Pulmonary artery endothelial cell (primary cell): ENCODE measurements around the gene AKR1B15. TPM values are rescaled to one million over a fixed set of nuclear protein-coding genes. Genes with fewer than 3 reads are reported as not detected.
"Not testable (repeated sequence)": the region's sequence is repeated elsewhere in the genome, so short reads cannot be mapped to it uniquely, and the experiment has no call there.

Source experiments
- DNase-seq: peaks from one replicate; pipeline ENCODE4 v3.0.0-alpha.2; 2011; ENCODE audit warnings: low read depth, low spot score
- total RNA-seq: library from RNA; depleted of rRNA; stranded (reverse); fragments of >200 nt; gene quantifications from 2 replicates; pipeline ENCODE4 v1.2.3, GENCODE V29; 2014

The AKR1B15 gene
- not detected in 2 replicates for total RNA-seq

- no peak for DNase-seq
Measured at GRCh38 chr7:134548877-134549276, at the start of gene AKR1B15. Gene AKR1B15, plus strand, starts transcription at chr7:134549110. Its CDS starts 15,510 bp downstream, at chr7:134564620.

- no peak for DNase-seq
Measured at GRCh38 chr7:134500406-134500805, 48.5 kb upstream of the AKR1B15 start.

GRCh38 chr7:134500982-134501381 lies 47.9 kb upstream of the AKR1B15 start:
- no peak for DNase-seq

GRCh38 chr7:134502463-134503371 lies 46.2 kb upstream of the AKR1B15 start:
- DNase-seq: no peak

GRCh38 chr7:134504660-134505164 lies 44.2 kb upstream of the AKR1B15 start:
- DNase-seq: no peak

GRCh38 chr7:134505856-134506255 lies 43.1 kb upstream of the AKR1B15 start:
- DNase-seq: no peak

- DNase-seq: no peak
Measured at GRCh38 chr7:134509010-134509409, 39.9 kb upstream of the AKR1B15 start.

GRCh38 chr7:134510646-134511045 lies 38.3 kb upstream of the AKR1B15 start:
- DNase-seq: no peak

- DNase-seq: no peak
Measured at GRCh38 chr7:134512271-134512670, 36.6 kb upstream of the AKR1B15 start.

- DNase-seq: peak; percentile 5
Measured at GRCh38 chr7:134513169-134513752, 35.6 kb upstream of the AKR1B15 start.

GRCh38 chr7:134514106-134514505 lies 34.8 kb upstream of the AKR1B15 start:
- no peak for DNase-seq

GRCh38 chr7:134514663-134515062 lies 34.2 kb upstream of the AKR1B15 start:
- peak; percentile 53 for DNase-seq

GRCh38 chr7:134515569-134516468 lies 33.1 kb upstream of the AKR1B15 start:
- peak; percentile 19 for DNase-seq

- no peak for DNase-seq
Measured at GRCh38 chr7:134520130-134520529, 28.8 kb upstream of the AKR1B15 start.

GRCh38 chr7:134522601-134523000 lies 26.3 kb upstream of the AKR1B15 start:
- DNase-seq: no peak

GRCh38 chr7:134525449-134525848 lies 23.5 kb upstream of the AKR1B15 start:
- DNase-seq: not testable (repeated sequence)

GRCh38 chr7:134526552-134527248 lies 22.2 kb upstream of the AKR1B15 start:
- DNase-seq: not testable (repeated sequence)

GRCh38 chr7:134527979-134528371 lies 20.9 kb upstream of the AKR1B15 start:
- DNase-seq: no peak

- DNase-seq: no peak
Measured at GRCh38 chr7:134528749-134529148, 20.2 kb upstream of the AKR1B15 start.

GRCh38 chr7:134530460-134530859 lies 18.4 kb upstream of the AKR1B15 start:
- DNase-seq: no peak
